MM.1S (cell line): ENCODE results near the gene TTYH2.
A peak's percentile ranks its signal among the peaks of the same experiment; 100 is the strongest.

Experiments
- DNase-seq: peaks from one replicate; pipeline ENCODE4 v3.0.0-alpha.2; 2015
- H2AFZ ChIP-seq: fragments of 300-600 bp; sonication (generic); 2 replicates; pipeline ENCODE4 v1.6.0; 2016; ENCODE audit warnings: antibody characterized with exemption, low read length
- H3F3A ChIP-seq: fragments of 300-600 bp; sonication (generic); 2 replicates; pipeline ENCODE4 v1.6.1; 2016; ENCODE audit warnings: mild to moderate bottlenecking, antibody characterized with exemption, low read length, moderate library complexity, mixed read lengths; ENCODE audit not compliant: insufficient read depth
- H3K27ac ChIP-seq: fragments of 300-600 bp; sonication (generic); 2 replicates; pipeline ENCODE4 v1.5.1; 2016; ENCODE audit warnings: mild to moderate bottlenecking, low read length
- H3K27me3 ChIP-seq: fragments of 300-600 bp; sonication (generic); replicated peaks from 2 replicates; pipeline ENCODE4 v1.6.0; 2016; ENCODE audit warnings: low read length; ENCODE audit not compliant: insufficient read depth
- H3K36me3 ChIP-seq: fragments of 300-600 bp; sonication (generic); replicated peaks from 2 replicates; pipeline ENCODE4 v1.6.1; 2016; ENCODE audit warnings: mild to moderate bottlenecking, low read length, mixed read lengths; ENCODE audit not compliant: insufficient read depth
- H3K4me1 ChIP-seq: fragments of 300-600 bp; sonication (generic); 2 replicates; pipeline ENCODE4 v1.6.1; 2016; ENCODE audit warnings: low read length, mixed read lengths
- H3K4me2 ChIP-seq: fragments of 300-600 bp; sonication (generic); 2 replicates; pipeline ENCODE4 v1.6.0; 2016; ENCODE audit warnings: low read depth, low read length
- H3K4me3 ChIP-seq: fragments of 300-600 bp; sonication (generic); 2 replicates; pipeline ENCODE4 v1.5.1; 2016; ENCODE audit warnings: low read length, mixed read lengths
- H3K79me2 ChIP-seq: fragments of 300-600 bp; sonication (generic); 2 replicates; pipeline ENCODE4 v1.6.1; 2016; ENCODE audit warnings: mixed run types, low read length, mixed read lengths
- H3K9ac ChIP-seq: fragments of 300-600 bp; sonication (generic); 2 replicates; pipeline ENCODE4 v1.6.1; 2016; ENCODE audit warnings: low read length, mixed read lengths
- H3K9me2 ChIP-seq: fragments of 300-600 bp; sonication (generic); replicated peaks from 2 replicates; pipeline ENCODE4 v1.6.1; 2016; ENCODE audit warnings: mild to moderate bottlenecking, low read length, mixed read lengths; ENCODE audit not compliant: insufficient read depth
- H3K9me3 ChIP-seq: fragments of 300-600 bp; sonication (generic); replicated peaks from 2 replicates; pipeline ENCODE4 v1.6.1; 2016; ENCODE audit warnings: mild to moderate bottlenecking, low read length, mixed read lengths; ENCODE audit not compliant: insufficient read depth
- H4K20me1 ChIP-seq: fragments of 300-600 bp; sonication (generic); 2 replicates; pipeline ENCODE4 v1.6.1; 2016; ENCODE audit warnings: mild to moderate bottlenecking, low read length, moderate library complexity, mixed read lengths; ENCODE audit not compliant: insufficient read depth
- CTCF ChIP-seq: fragments of 300-600 bp; sonication (generic); IDR thresholded peaks from 2 replicates; pipeline ENCODE4 v1.5.1; 2016; ENCODE audit warnings: antibody characterized with exemption, low read length, mixed read lengths
- EZH2 ChIP-seq: fragments of 300-600 bp; sonication (generic); optimal IDR thresholded peaks from 2 replicates; pipeline ENCODE3; 2017; ENCODE audit warnings: low read depth, mild to moderate bottlenecking, antibody characterized with exemption, low read length, mixed read lengths
- EZH2phosphoT487 ChIP-seq: fragments of 300-600 bp; sonication (generic); IDR thresholded peaks from 2 replicates; pipeline ENCODE4 v1.6.1; 2018; ENCODE audit warnings: antibody characterized with exemption, low read length

Gene TTYH2

GRCh38 chr17:74176546-74177001 lies 36.8 kb upstream of the TTYH2 start:
- no peak overlapping the region for H3K9ac ChIP-seq
- H3F3A ChIP-seq, result no peaks in the 10 kb centered on the region
- no peak overlapping the region for H3K27ac ChIP-seq
- DNase-seq, result peak; percentile 37
- no peak overlapping the region for H3K4me2 ChIP-seq
- no peak overlapping the region for H2AFZ ChIP-seq
- H3K4me3 ChIP-seq, result no peak overlapping the region
- TF ChIP-seq EZH2 (no peak), CTCF (peak; percentile 83), EZH2phosphoT487 (no peak)
- H3K4me1 ChIP-seq, result no peaks in the 10 kb centered on the region
- no peaks in the 10 kb centered on the region for H3K79me2 ChIP-seq
- H3K27me3 ChIP-seq, result peaks cover 81% of the 10 kb centered on the region
- H3K9me3 ChIP-seq, result no peaks in the 10 kb centered on the region
- no peaks in the 10 kb centered on the region for H3K36me3 ChIP-seq
- H4K20me1 ChIP-seq, result no peaks in the 10 kb centered on the region
- H3K9me2 ChIP-seq, result no peaks in the 10 kb centered on the region

GRCh38 chr17:74177018-74177450 lies 36.3 kb upstream of the TTYH2 start:
- Histone ChIP-seq H3K27ac (no peak overlapping the region), H2AFZ (no peak overlapping the region), H3K79me2 (no peaks in the 10 kb centered on the region), H3K9me3 (no peaks in the 10 kb centered on the region), H3K4me2 (no peak overlapping the region), H3K9ac (no peak overlapping the region), H3K9me2 (no peaks in the 10 kb centered on the region), H3F3A (no peaks in the 10 kb centered on the region), H3K4me1 (no peaks in the 10 kb centered on the region), H3K27me3 (peaks cover 85% of the 10 kb centered on the region), H3K4me3 (no peak overlapping the region), H3K36me3 (no peaks in the 10 kb centered on the region), H4K20me1 (no peaks in the 10 kb centered on the region)
- no peak for DNase-seq
- TF ChIP-seq EZH2phosphoT487 (no peak), CTCF (no peak), EZH2 (no peak)

- Histone ChIP-seq H3K27me3 (peaks cover 92% of the 10 kb centered on the region), H3K4me1 (no peaks in the 10 kb centered on the region), H3K9me2 (no peaks in the 10 kb centered on the region), H3K79me2 (no peaks in the 10 kb centered on the region), H4K20me1 (no peaks in the 10 kb centered on the region), H3K4me3 (no peak overlapping the region), H3K36me3 (no peaks in the 10 kb centered on the region), H3K27ac (no peak overlapping the region), H2AFZ (no peak overlapping the region), H3K9me3 (no peaks in the 10 kb centered on the region), H3K9ac (no peak overlapping the region), H3K4me2 (no peak overlapping the region), H3F3A (no peaks in the 10 kb centered on the region)
- DNase-seq, result no peak
- TF ChIP-seq EZH2phosphoT487 (no peak), CTCF (no peak), EZH2 (no peak)
Measured at GRCh38 chr17:74179576-74179975, 33.8 kb upstream of the TTYH2 start.
